HG02610 (cell line): ENCODE measurements around the gene E2F1.
"Not testable (repeated sequence)": the region's sequence is repeated elsewhere in the genome, so short reads cannot be mapped to it uniquely, and the experiment has no call there.

Source experiments
- ATAC-seq: cut with Tn5 transposase; IDR thresholded peaks from one replicate; pipeline ENCODE4 v1.9.1; 2021; ENCODE audit warnings: mild to moderate bottlenecking, moderate library complexity; ENCODE audit not compliant: unreplicated experiment

Gene E2F1

DNA sequence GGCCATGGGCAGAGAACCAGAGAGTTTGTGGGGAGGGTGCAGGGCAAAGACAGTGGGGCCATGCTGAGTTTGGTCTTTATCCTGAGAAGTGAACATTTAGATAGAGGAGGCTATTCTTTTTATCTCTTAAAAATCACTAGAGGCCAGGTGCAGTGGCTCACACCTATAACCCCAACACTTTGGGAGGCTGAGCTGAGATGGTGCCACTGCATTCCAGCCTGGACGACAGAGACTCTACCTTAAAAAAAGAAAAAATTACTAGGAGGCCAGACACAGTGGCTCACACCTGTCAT lies 25.2 kb upstream of the E2F1 start:
- no peak for ATAC-seq

DNA sequence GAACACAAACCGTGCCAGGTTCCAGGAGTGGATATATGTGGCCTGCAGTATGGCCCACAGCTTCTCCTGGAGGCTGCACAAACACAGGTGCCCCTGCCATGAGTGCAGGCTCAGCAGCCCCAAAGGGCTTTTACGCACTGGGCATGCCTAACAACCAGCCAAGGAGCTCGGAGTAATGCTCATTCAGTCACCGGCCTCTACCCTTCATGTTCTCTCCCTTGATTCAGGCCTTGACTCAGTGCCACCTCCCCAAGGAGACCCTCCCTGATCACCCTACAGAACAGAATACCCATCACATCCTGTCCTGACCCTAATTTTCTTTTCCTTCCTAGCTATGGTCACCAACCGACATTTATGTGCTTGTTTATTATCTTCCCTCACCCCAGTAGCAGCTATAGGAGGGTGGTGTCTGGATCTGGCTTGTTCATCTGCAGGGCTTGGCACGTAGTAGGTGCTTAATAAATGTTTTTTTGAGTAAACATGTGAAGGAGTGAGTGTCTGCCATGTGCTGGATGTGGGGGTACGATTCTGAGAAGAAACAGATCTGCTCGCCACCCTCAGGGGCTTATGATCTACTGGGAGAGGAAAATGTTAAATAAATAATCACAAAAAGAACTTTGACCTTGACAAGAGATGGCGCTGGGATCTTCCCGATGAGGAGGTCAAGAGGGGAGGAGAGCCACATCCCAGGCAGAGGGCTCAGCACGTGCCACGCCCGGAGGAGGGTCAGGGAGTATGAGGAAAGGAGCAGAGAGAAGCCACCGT lies 24.7 kb upstream of the E2F1 start:
- no peak for ATAC-seq

DNA sequence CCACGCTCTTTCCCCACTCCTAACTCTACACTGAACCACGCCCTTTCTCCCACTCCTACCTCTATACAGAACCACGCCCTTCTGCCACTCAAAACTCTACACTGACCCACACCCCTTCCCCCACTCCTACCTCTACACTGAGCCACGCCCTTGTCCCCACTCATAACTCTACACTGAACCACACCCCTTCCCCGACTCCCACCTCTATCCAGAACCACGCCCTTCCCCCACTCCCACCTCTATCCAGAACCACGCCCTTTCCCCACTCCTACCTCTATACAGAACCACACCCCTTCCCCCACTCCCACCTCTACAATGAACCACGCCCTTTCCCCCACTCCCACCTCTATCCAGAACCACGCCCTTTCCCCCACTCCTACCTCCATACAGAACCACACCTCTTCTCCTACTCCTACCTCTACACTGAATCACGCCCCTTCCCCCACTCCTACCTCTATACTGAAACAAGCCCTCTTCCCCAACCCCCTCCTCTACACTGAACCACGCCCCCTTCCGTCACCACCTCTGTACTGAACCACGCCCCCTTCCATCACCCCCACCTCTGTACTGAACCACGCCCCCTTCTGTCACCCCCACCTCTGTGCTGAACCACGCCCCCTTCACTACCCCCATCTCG lies 23.8 kb upstream of the E2F1 start:
- no peak for ATAC-seq

GRCh38 chr20:33709398-33709797 lies 23.2 kb upstream of the E2F1 start:
- no peak for ATAC-seq

- no peak for ATAC-seq
These were observed 21.5 kb upstream of the E2F1 start for GRCh38 chr20:33707668-33708067.

GRCh38 chr20:33704197-33704924 lies 18.2 kb upstream of the E2F1 start:
- ATAC-seq, result no peak

- ATAC-seq, result no peak
These were observed 17.4 kb upstream of the E2F1 start for GRCh38 chr20:33703498-33704137.

GRCh38 chr20:33702861-33703260 lies 16.7 kb upstream of the E2F1 start:
- ATAC-seq, result no peak

GRCh38 chr20:33701629-33702450 lies 15.7 kb upstream of the E2F1 start:
- no peak for ATAC-seq

DNA sequence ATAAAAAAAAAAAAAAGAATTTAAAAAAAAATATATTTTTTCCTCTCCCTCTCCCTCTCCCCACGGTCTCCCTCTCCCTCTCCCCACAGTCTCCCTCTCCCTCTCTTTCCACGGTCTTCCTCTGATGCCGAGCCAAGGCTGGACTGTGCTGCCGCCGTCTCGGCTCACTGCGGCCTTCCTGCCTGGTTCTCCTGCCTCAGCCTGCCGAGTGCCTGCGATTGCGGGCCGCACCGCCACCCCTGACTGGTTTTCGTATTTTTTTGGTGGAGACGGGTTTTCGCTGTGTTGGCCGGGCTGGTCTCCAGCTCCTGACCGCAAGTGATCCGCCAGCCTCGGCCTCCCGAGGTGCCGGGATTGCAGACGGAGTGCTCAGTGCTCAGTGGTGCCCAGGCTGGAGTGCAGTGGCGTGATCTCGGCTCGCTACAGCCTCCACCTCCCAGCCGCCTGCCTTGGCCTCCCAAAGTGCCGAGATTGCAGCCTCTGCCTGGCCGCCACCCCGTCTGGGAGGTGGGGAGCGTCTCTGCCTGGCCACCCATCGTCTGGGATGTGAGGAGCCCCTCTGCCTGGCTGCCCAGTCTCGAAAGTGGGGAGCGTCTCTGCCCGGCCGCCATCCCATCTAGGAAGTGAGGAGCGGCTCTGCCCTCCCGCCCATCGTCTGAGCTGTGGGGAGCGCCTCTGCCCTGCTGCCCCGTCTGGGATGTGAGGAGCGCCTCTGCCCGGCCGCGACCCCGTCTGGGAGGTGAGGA lies 14.7 kb upstream of the E2F1 start:
- ATAC-seq, result not testable (repeated sequence)

GRCh38 chr20:33698966-33699365 lies 12.8 kb upstream of the E2F1 start:
- not testable (repeated sequence) for ATAC-seq

GRCh38 chr20:33697129-33697528 lies 10.9 kb upstream of the E2F1 start:
- ATAC-seq, result no peak

DNA sequence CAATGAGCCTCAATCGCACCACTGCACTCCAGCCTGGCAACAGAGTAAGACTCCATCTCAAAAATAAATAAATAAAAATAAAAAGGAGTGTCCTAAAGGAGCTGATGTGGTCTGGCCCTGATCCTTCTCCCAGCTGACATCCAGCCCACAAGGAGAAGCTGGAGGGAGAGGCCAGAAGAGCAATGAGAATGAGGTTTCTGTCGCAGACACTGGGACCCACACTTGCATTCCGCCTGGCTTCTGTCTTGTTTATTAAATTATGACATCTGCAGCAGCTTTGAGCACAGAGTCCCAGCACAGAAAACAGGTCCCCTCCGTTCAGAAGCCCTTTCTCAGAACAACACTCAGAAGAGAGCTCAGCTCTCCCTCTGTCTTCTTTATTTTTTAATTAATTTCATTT lies 10.3 kb upstream of the E2F1 start:
- ATAC-seq, result no peak

- ATAC-seq, result no peak
These were observed 8.4 kb upstream of the E2F1 start for GRCh38 chr20:33694639-33695012.

- no peak for ATAC-seq
These were observed 7.8 kb upstream of the E2F1 start for GRCh38 chr20:33693741-33694638.

GRCh38 chr20:33693289-33693688 lies 7.1 kb upstream of the E2F1 start:
- no peak for ATAC-seq

- no peak for ATAC-seq
These were observed 3.8 kb upstream of the E2F1 start for GRCh38 chr20:33689973-33690372.

DNA sequence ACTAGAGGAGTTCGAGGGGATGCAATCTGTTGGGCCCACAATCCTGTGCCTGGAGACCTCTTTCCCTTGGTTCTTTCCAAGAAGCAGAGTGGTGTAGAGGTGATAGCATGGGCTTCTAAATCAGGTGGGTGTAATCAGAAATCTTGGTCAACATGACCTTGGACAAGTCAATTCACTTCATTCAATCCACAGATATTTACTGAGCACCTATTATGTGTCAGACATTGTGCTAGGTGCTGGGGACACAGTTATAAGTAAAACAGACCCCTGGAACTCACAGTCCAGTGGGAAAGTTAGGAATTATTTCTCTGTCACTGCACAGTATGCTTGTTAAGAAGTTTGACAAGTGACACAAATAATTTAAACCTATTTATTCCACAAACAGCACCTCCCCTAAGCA lies 3.3 kb upstream of the E2F1 start:
- ATAC-seq, result no peak

DNA sequence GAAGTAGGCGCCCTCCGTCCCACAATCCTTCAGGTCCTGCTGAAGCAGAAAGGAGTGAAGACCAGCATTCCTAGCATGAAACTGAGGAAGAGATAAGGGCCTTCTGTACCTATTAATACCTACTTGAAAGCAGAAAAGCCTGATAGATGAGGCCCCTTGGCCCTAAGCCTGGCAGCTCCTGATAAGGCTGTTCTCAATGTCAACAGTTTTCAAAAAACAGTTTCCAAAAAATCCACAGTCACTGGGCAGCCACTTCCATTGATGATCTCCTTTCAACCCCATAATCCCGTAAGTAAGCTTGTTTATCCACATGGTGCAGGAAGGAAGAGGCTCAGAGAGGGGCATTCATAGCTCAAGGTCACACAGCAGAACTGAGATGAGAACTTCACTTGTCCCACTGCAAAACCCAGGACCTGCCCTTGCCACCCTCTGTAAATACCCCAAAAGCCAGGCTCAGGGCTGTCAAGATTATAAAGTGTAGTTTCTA lies 2.8 kb upstream of the E2F1 start:
- ATAC-seq, result no peak
